HFF-Myc (cell line): ENCODE results near the gene OVAAL.

ENCODE experiments used
- DNase-seq: peaks from one replicate; pipeline ENCODE4 v3.0.0-alpha.2; 2011; ENCODE audit warnings: low read depth; ENCODE audit errors: extremely low read depth
- H3K4me3 ChIP-seq: replicated peaks from 2 replicates; pipeline ENCODE4 v1.5.1; 2011; ENCODE audit warnings: low read depth, mild to moderate bottlenecking, control low read depth, low read length
- TF ChIP-seq, protein P1 (sequence below): IDR thresholded peaks from 2 replicates; pipeline ENCODE4 v1.5.1; 2012; ENCODE audit warnings: mild to moderate bottlenecking, low read depth, low read length, control low read depth; ENCODE audit errors: missing control alignments

The OVAAL gene

GRCh38 chr1:180598333-180598974 lies 39.7 kb downstream of the OVAAL start:
- TF ChIP-seq, protein P1, sequence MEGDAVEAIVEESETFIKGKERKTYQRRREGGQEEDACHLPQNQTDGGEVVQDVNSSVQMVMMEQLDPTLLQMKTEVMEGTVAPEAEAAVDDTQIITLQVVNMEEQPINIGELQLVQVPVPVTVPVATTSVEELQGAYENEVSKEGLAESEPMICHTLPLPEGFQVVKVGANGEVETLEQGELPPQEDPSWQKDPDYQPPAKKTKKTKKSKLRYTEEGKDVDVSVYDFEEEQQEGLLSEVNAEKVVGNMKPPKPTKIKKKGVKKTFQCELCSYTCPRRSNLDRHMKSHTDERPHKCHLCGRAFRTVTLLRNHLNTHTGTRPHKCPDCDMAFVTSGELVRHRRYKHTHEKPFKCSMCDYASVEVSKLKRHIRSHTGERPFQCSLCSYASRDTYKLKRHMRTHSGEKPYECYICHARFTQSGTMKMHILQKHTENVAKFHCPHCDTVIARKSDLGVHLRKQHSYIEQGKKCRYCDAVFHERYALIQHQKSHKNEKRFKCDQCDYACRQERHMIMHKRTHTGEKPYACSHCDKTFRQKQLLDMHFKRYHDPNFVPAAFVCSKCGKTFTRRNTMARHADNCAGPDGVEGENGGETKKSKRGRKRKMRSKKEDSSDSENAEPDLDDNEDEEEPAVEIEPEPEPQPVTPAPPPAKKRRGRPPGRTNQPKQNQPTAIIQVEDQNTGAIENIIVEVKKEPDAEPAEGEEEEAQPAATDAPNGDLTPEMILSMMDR: no peak
- DNase-seq: no peak
- H3K4me3 ChIP-seq: no peak overlapping the region

GRCh38 chr1:180600343-180600742 lies 41.6 kb downstream of the OVAAL start:
- TF ChIP-seq, protein P1: no peak
- no peak overlapping the region for H3K4me3 ChIP-seq
- DNase-seq: no peak

GRCh38 chr1:180601512-180601911 lies 42.7 kb downstream of the OVAAL start:
- H3K4me3 ChIP-seq: no peak overlapping the region
- DNase-seq: no peak
- TF ChIP-seq, protein P1: no peak

- TF ChIP-seq, protein P1: no peak
- H3K4me3 ChIP-seq: no peak overlapping the region
- DNase-seq: no peak
Observed at GRCh38 chr1:180603223-180603849, 44.6 kb downstream of the OVAAL start.

- DNase-seq: no peak
- TF ChIP-seq, protein P1: no peak
- no peak overlapping the region for H3K4me3 ChIP-seq
Observed at GRCh38 chr1:180603850-180604226, 45.1 kb downstream of the OVAAL start.

DNA sequence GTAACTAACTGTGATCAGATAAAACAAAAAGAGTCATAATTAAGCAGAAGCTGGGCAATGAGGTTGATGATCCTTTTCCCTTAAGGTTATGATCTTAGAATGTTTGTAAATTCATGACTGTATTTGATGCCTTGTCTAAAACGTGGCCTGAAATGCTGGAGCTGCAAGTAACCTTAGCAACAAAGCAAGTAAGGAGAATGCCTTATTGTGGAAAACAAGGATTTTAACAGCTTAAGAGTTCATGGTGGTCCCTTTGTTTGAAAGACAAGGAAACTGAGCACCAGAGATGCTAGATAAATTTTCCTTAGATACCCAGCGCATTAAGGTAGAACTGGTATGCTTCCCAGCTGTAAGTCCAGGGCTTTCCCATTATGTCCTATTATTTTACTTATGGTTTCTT lies 47.4 kb downstream of the OVAAL start:
- TF ChIP-seq, protein P1: no peak
- no peak for DNase-seq

More for the DNA sequence above, 47.4 kb downstream of the OVAAL start:
- no peak overlapping the region for H3K4me3 ChIP-seq
